Effector memory CD8-positive, alpha-beta T cell (primary cell): ENCODE data around the gene TRIM33.
"Not testable (repeated sequence)": the region's sequence is repeated elsewhere in the genome, so short reads cannot be mapped to it uniquely, and the experiment has no call there.

ENCODE experiments used
- ATAC-seq: fragments of 150-1000 bp; cut with Tn5 transposase; replicated peaks from 2 replicates; pipeline ENCODE4 v1.10.0; 2021; ENCODE audit warnings: mild to moderate bottlenecking, moderate library complexity
- DNase-seq, 3 experiments: peaks; one replicate each; pipeline ENCODE4 v3.0.0; 2021
- H3K27ac Mint-ChIP-seq, 2 donors: one replicate each; pipeline ENCODE4 v1.8.0; 2022; ENCODE audit warnings: mild to moderate bottlenecking in 2 of 2, mixed read lengths in 2 of 2, moderate library complexity in 2 of 2
- H3K27me3 Mint-ChIP-seq, 2 donors: one replicate each; pipeline ENCODE4 v1.8.0; 2022; ENCODE audit warnings: mixed read lengths in 2 of 2
- H3K36me3 Mint-ChIP-seq: one replicate; pipeline ENCODE4 v1.8.0; 2022; ENCODE audit warnings: mild to moderate bottlenecking, moderate library complexity, mixed read lengths; ENCODE audit not compliant: insufficient read depth
- H3K4me1 Mint-ChIP-seq, 2 donors: one replicate each; pipeline ENCODE4 v1.8.0; 2022; ENCODE audit warnings: low read depth in 2 of 2, mixed read lengths in 2 of 2
- H3K4me3 Mint-ChIP-seq, 2 donors: one replicate each; pipeline ENCODE4 v1.8.0; 2022; ENCODE audit warnings: mild to moderate bottlenecking in 2 of 2, mixed read lengths in 2 of 2, moderate library complexity in 2 of 2
- H3K9me3 Mint-ChIP-seq, 2 donors: one replicate each; pipeline ENCODE4 v1.8.0; 2022; ENCODE audit warnings: mixed read lengths in 2 of 2

The TRIM33 gene

GRCh38 chr1:114448370-114449036, 62.5 kb downstream of the TRIM33 start:
- H3K4me1 Mint-ChIP-seq: peaks cover 5 to 13% of the 10 kb centered on the region in 2 donors
- H3K27ac Mint-ChIP-seq: no peak overlapping the region
- H3K27me3 Mint-ChIP-seq: no peaks in the 10 kb centered on the region
- ATAC-seq (no peak), DNase-seq (no peak)
- H3K4me3 Mint-ChIP-seq: no peak overlapping the region
- no peaks in the 10 kb centered on the region for H3K9me3 Mint-ChIP-seq
- H3K36me3 Mint-ChIP-seq: peaks cover 30% of the 10 kb centered on the region

- H3K27ac Mint-ChIP-seq: no peak overlapping the region
- peaks cover 5 to 13% of the 10 kb centered on the region in 2 donors for H3K4me1 Mint-ChIP-seq
- no peak overlapping the region for H3K4me3 Mint-ChIP-seq
- no peaks in the 10 kb centered on the region for H3K9me3 Mint-ChIP-seq
- no peaks in the 10 kb centered on the region for H3K27me3 Mint-ChIP-seq
- ATAC-seq (no peak), DNase-seq (no peak)
- H3K36me3 Mint-ChIP-seq: peaks cover 20% of the 10 kb centered on the region
Observed at GRCh38 chr1:114446198-114446597, 64.8 kb downstream of the TRIM33 start.

GRCh38 chr1:114443226-114443625, 67.8 kb downstream of the TRIM33 start:
- DNase-seq, ATAC-seq: not testable (repeated sequence)
- H3K4me1 Mint-ChIP-seq: peaks cover 6 to 34% of the 10 kb centered on the region in 2 donors

GRCh38 chr1:114441332-114441731, 69.7 kb downstream of the TRIM33 start:
- H3K27ac Mint-ChIP-seq: no peak overlapping the region
- no peaks in the 10 kb centered on the region for H3K9me3 Mint-ChIP-seq
- peaks cover 39% of the 10 kb centered on the region for H3K36me3 Mint-ChIP-seq
- no peak for ATAC-seq
- no peaks in the 10 kb centered on the region for H3K27me3 Mint-ChIP-seq
- no peak overlapping the region for H3K4me3 Mint-ChIP-seq
- peaks cover 6 to 34% of the 10 kb centered on the region in 2 donors for H3K4me1 Mint-ChIP-seq
- DNase-seq: no peak

More at GRCh38 chr1:114443226-114443625, 67.8 kb downstream of the TRIM33 start:
- H3K9me3 Mint-ChIP-seq, H3K4me3 Mint-ChIP-seq, H3K27me3 Mint-ChIP-seq: not testable (repeated sequence)
- peaks cover 34% of the 10 kb centered on the region for H3K36me3 Mint-ChIP-seq
- H3K27ac Mint-ChIP-seq: peak overlapping the region in 1 of 2 donors; percentile 47

GRCh38 chr1:114439369-114439768, 71.6 kb downstream of the TRIM33 start:
- Mint-ChIP-seq H3K36me3 (peaks cover 30% of the 10 kb centered on the region), H3K9me3 (no peaks in the 10 kb centered on the region), H3K27ac (peak overlapping the region in 1 of 2 donors; percentile 47)

GRCh38 chr1:114437812-114438211, 73.2 kb downstream of the TRIM33 start:
- ATAC-seq: no peak

More at GRCh38 chr1:114439369-114439768, 71.6 kb downstream of the TRIM33 start:
- Mint-ChIP-seq H3K27me3 (no peaks in the 10 kb centered on the region), H3K4me1 (peaks cover 9 to 37% of the 10 kb centered on the region in 2 donors), H3K4me3 (no peak overlapping the region)
- DNase-seq: no peak
- no peak for ATAC-seq

GRCh38 chr1:114436799-114437198, 74.2 kb downstream of the TRIM33 start:
- DNase-seq: no peak
- Mint-ChIP-seq H3K4me3 (no peak overlapping the region), H3K36me3 (peaks cover 38% of the 10 kb centered on the region), H3K4me1 (peaks cover 6 to 30% of the 10 kb centered on the region in 2 donors), H3K27ac (no peak overlapping the region), H3K27me3 (no peaks in the 10 kb centered on the region), H3K9me3 (no peaks in the 10 kb centered on the region)
- no peak for ATAC-seq

More at GRCh38 chr1:114437812-114438211, 73.2 kb downstream of the TRIM33 start:
- H3K9me3 Mint-ChIP-seq: no peaks in the 10 kb centered on the region
- H3K4me3 Mint-ChIP-seq: no peak overlapping the region
- no peaks in the 10 kb centered on the region for H3K27me3 Mint-ChIP-seq
- H3K4me1 Mint-ChIP-seq: peaks cover 6 to 30% of the 10 kb centered on the region in 2 donors
- peak overlapping the region in 1 of 2 donors; percentile 32 for H3K27ac Mint-ChIP-seq
- peaks cover 30% of the 10 kb centered on the region for H3K36me3 Mint-ChIP-seq
- DNase-seq: no peak

GRCh38 chr1:114435088-114435715, 75.8 kb downstream of the TRIM33 start:
- Mint-ChIP-seq H3K27ac (peak overlapping the region in 1 of 2 donors; percentile 35), H3K4me3 (peak overlapping the region in 1 of 2 donors; percentile 11), H3K36me3 (peaks cover 32% of the 10 kb centered on the region), H3K9me3 (no peaks in the 10 kb centered on the region), H3K4me1 (peaks cover 4 to 26% of the 10 kb centered on the region in 2 donors), H3K27me3 (no peaks in the 10 kb centered on the region)
- DNase-seq: no peak
- ATAC-seq: no peak

- H3K27ac Mint-ChIP-seq: no peak overlapping the region
- no peaks in the 10 kb centered on the region for H3K27me3 Mint-ChIP-seq
- H3K36me3 Mint-ChIP-seq: peaks cover 43% of the 10 kb centered on the region
- peaks cover 4 to 9% of the 10 kb centered on the region in 2 donors for H3K4me1 Mint-ChIP-seq
- no peaks in the 10 kb centered on the region for H3K9me3 Mint-ChIP-seq
- no peak overlapping the region for H3K4me3 Mint-ChIP-seq
- DNase-seq: no peak
- no peak for ATAC-seq
Observed at GRCh38 chr1:114431026-114431425, 80.0 kb downstream of the TRIM33 start.

GRCh38 chr1:114428083-114428754, 82.8 kb downstream of the TRIM33 start:
- no peak for ATAC-seq
- H3K36me3 Mint-ChIP-seq: peaks cover 70% of the 10 kb centered on the region
- H3K27me3 Mint-ChIP-seq: no peaks in the 10 kb centered on the region
- no peak overlapping the region for H3K27ac Mint-ChIP-seq
- peak; percentile 13 to 23 (median 23) for DNase-seq
- H3K9me3 Mint-ChIP-seq: no peaks in the 10 kb centered on the region
- H3K4me3 Mint-ChIP-seq: no peak overlapping the region
- no peaks in the 10 kb centered on the region for H3K4me1 Mint-ChIP-seq

- DNase-seq: no peak
- Mint-ChIP-seq H3K36me3 (peaks cover 73% of the 10 kb centered on the region), H3K9me3 (no peaks in the 10 kb centered on the region)
Observed at GRCh38 chr1:114427612-114428011, 83.4 kb downstream of the TRIM33 start.

GRCh38 chr1:114423455-114423854, 87.5 kb downstream of the TRIM33 start:
- ATAC-seq (no peak), DNase-seq (no peak)
- Mint-ChIP-seq H3K9me3 (no peaks in the 10 kb centered on the region), H3K36me3 (peaks cover 87% of the 10 kb centered on the region), H3K4me1 (no peaks in the 10 kb centered on the region), H3K27ac (no peak overlapping the region), H3K4me3 (no peak overlapping the region), H3K27me3 (no peaks in the 10 kb centered on the region)

More at GRCh38 chr1:114427612-114428011, 83.4 kb downstream of the TRIM33 start:
- ATAC-seq: no peak
- Mint-ChIP-seq H3K27me3 (no peaks in the 10 kb centered on the region), H3K4me1 (no peaks in the 10 kb centered on the region), H3K4me3 (no peak overlapping the region), H3K27ac (no peak overlapping the region)

GRCh38 chr1:114418948-114419347, 92.1 kb downstream of the TRIM33 start:
- H3K27ac Mint-ChIP-seq, ATAC-seq, H3K9me3 Mint-ChIP-seq, H3K27me3 Mint-ChIP-seq, DNase-seq, H3K4me1 Mint-ChIP-seq, H3K4me3 Mint-ChIP-seq: not testable (repeated sequence)
- H3K36me3 Mint-ChIP-seq: peaks cover 73% of the 10 kb centered on the region
